K562 (cell line): ENCODE data around the gene ZDHHC22. TPM values are rescaled to one million over a fixed set of nuclear protein-coding genes. Genes with fewer than 3 reads are reported as not detected.
A peak's percentile ranks its signal among the peaks of the same experiment; 100 is the strongest.

Experiments used
- ATAC-seq: fragments of 200-7000 bp; cut with Tn5 transposase; 3 replicates; pipeline ENCODE4 v1.9.1; 2020; ENCODE audit warnings: moderate library complexity
- BruUV-seq: library from RNA; stranded (reverse); fragments of 400-500 nt; replicated peaks from 2 replicates; lab custom pipeline; 2021; lab: Mats Ljungman, UMichigan
- CTCF ChIA-PET: fragments of 300-600 bp; formaldehyde crosslinking; extraction: SDS; loops from one replicate; lab custom pipeline; 2021; ENCODE audit warnings: low intra/inter-chr PET ratio; lab: Yijun Ruan, JAX
- POLR2A ChIA-PET: fragments of 300-600, 350-650 bp; sonication (Branson Sonifier 250); formaldehyde crosslinking; extraction: SDS; loops from one replicate; lab custom pipeline; 2021; ENCODE audit warnings: antibody characterized with exemption, inconsistent platforms; lab: Yijun Ruan, JAX
- DNase-seq, 4 experiments: peaks; one replicate each; pipeline versions ENCODE4 v3.0.0 to v3.0.0-alpha.2; 2011 to 2018; ENCODE audit warnings: low spot score in 3 of 4, mixed read lengths in 3 of 4; ENCODE audit errors: extremely low read depth in 1 of 4
- FAIRE-seq: peaks from 2 replicates; lab custom pipeline; 2011; peaks lifted over from hg19 to GRCh38; lab: Jason Lieb, UNC
- H2AFZ ChIP-seq: 2 replicates; pipeline ENCODE4 v1.6.0; 2011; ENCODE audit warnings: low read depth, low read length, control low read depth, inconsistent platforms
- H3K27ac ChIP-seq: fragments of 200-600 bp; 3 replicates; pipeline ENCODE4 v1.8.0; 2011; ENCODE audit warnings: low read depth, mild to moderate bottlenecking, control low read depth, inconsistent platforms, low read length, moderate library complexity, mixed read lengths; ENCODE audit errors: extremely low read depth
- H3K27me3 ChIP-seq, 2 experiments: fragments of 300-600 bp in 1 of 2; 2 replicates in 1 of 2; 3 replicates in 1 of 2; pipeline versions ENCODE4 v1.6.0 to v1.8.0; 2011; ENCODE audit warnings: inconsistent platforms in 2 of 2, low read length in 2 of 2, mild to moderate bottlenecking in 1 of 2, mixed read lengths in 1 of 2, moderate library complexity in 1 of 2; ENCODE audit not compliant: control insufficient read depth in 2 of 2, insufficient read depth in 2 of 2
- H3K36me3 ChIP-seq: fragments of 300-600 bp; 3 replicates; pipeline ENCODE4 v1.8.0; 2011; ENCODE audit warnings: mild to moderate bottlenecking, low read length, inconsistent platforms; ENCODE audit not compliant: control insufficient read depth, insufficient read depth
- H3K4me1 ChIP-seq, 2 experiments: fragments of 200-600 bp in 1 of 2; replicated peaks in 1 of 2; 2 replicates in 1 of 2; 3 replicates in 1 of 2; pipeline versions ENCODE4 v1.5.1 to v1.8.0; 2011; ENCODE audit warnings: inconsistent platforms in 2 of 2, low read length in 2 of 2, mild to moderate bottlenecking in 1 of 2, mixed read lengths in 1 of 2, moderate library complexity in 1 of 2; ENCODE audit not compliant: control insufficient read depth in 2 of 2, insufficient read depth in 2 of 2
- H3K4me2 ChIP-seq: 2 replicates; pipeline ENCODE4 v1.6.1; 2011; ENCODE audit warnings: low read length, control low read depth, inconsistent platforms, mixed read lengths; ENCODE audit not compliant: insufficient read depth
- H3K4me3 ChIP-seq: fragments of 200-600 bp; sonication (generic), shearing (Covaris generic); 2 replicates; pipeline ENCODE4 v1.5.1; 2016; ENCODE audit warnings: control low read depth, inconsistent platforms
- H3K79me2 ChIP-seq: fragments of 200-600 bp; 3 replicates; pipeline ENCODE4 v1.8.0; 2011; ENCODE audit warnings: low read length, inconsistent platforms; ENCODE audit not compliant: control insufficient read depth, insufficient read depth
- H3K9ac ChIP-seq, 2 experiments: 2 replicates each; pipeline versions ENCODE4 v1.6.0 to v1.6.1; 2011; ENCODE audit warnings: low read depth in 2 of 2, low read length in 2 of 2, control low read depth in 1 of 2, inconsistent platforms in 1 of 2, mild to moderate bottlenecking in 1 of 2, mixed read lengths in 1 of 2; ENCODE audit not compliant: insufficient read depth in 1 of 2
- H3K9me1 ChIP-seq: one replicate; pipeline ENCODE4 v1.6.0; 2011; ENCODE audit warnings: inconsistent platforms, mild to moderate bottlenecking, low read length, moderate library complexity; ENCODE audit not compliant: control insufficient read depth, insufficient read depth
- H3K9me3 ChIP-seq: replicated peaks from 2 replicates; pipeline ENCODE4 v1.5.1; 2011; ENCODE audit warnings: low read depth, low read length, inconsistent platforms; ENCODE audit not compliant: control insufficient read depth, insufficient read depth
- H4K20me1 ChIP-seq: replicated peaks from 2 replicates; pipeline ENCODE4 v1.6.1; 2011; ENCODE audit warnings: low read length, inconsistent platforms, mixed read lengths; ENCODE audit not compliant: control insufficient read depth, insufficient read depth
- BDP1 ChIP-seq: IDR thresholded peaks from 3 replicates; pipeline ENCODE4 v1.6.1; 2011; ENCODE audit not compliant: insufficient read length, insufficient read depth
- HNRNPUL1 ChIP-seq: fragments of 200-400 bp; formaldehyde crosslinking; IDR thresholded peaks from 2 replicates; pipeline ENCODE4 v1.6.1; 2017; ENCODE audit warnings: low read length
- MTF1 ChIP-seq: fragments of 250-450 bp; sonication (Bioruptor Pico); IDR thresholded peaks from 2 replicates; pipeline ENCODE4 v1.9.0; 2021; ENCODE audit warnings: moderate library complexity, mild to moderate bottlenecking, inconsistent platforms, borderline replicate concordance
- NFE2 ChIP-seq: IDR thresholded peaks from 2 replicates; pipeline ENCODE4 v1.6.1; 2014; ENCODE audit warnings: antibody characterized with exemption, low read depth
- RAD21 ChIP-seq, 2 experiments: fragments of 250-450 bp in 1 of 2; fragments of 450-650 bp in 1 of 2; sonication (Bioruptor Pico) in 1 of 2; formaldehyde crosslinking in 1 of 2; IDR thresholded peaks in 1 of 2; conservative IDR thresholded peaks in 1 of 2; 2 replicates each; pipeline versions ENCODE4 v1.4.0 to v1.8.0; 2020 to 2022; ENCODE audit warnings: mild to moderate bottlenecking in 2 of 2, moderate library complexity in 1 of 2
- ZBTB2 ChIP-seq: fragments of 450-650 bp; IDR thresholded peaks from 2 replicates; pipeline ENCODE4 v1.6.1; 2016; ENCODE audit warnings: antibody characterized with exemption
- ZNF318 ChIP-seq, 2 experiments: fragments of 450-650 bp; IDR thresholded peaks; 2 replicates each; pipeline ENCODE4 v1.6.1; 2016; ENCODE audit warnings: mild to moderate bottlenecking in 2 of 2, borderline replicate concordance in 1 of 2, low read depth in 1 of 2, moderate library complexity in 1 of 2
- WGBS: fragments of 100-300 bp; shearing (Covaris generic); methylation state at CpG from one replicate; pipeline ENCODE4 v1.1.6; 2016; ENCODE audit warnings: low coverage, mixed read lengths; ENCODE audit not compliant: insufficient coverage; ENCODE audit errors: missing lambda C conversion rate; 5-methylcytosine and 5-hydroxymethylcytosine counted together
- in situ Hi-C: fragments of 300-500 bp; cut with MboI; formaldehyde crosslinking; loops from 4 replicates; pipeline ENCODE4 v1.15.0; 2018; ENCODE audit warnings: inconsistent platforms, mixed read lengths
- intact Hi-C: fragments of 100-400 bp; cut with micrococcal nuclease; formaldehyde crosslinking; loops from 2 replicates; pipeline ENCODE4 v1.14.2; 2022
- polyA plus RNA-seq, 8 experiments: library from polyadenylated mRNA; depleted of rRNA in 4 of 8; stranded (reverse) in 5 of 8; unstranded in 3 of 8; fragments of >200 nt; fragmentation: Nextera tagmentation in 2 of 8; fragmentation: Illumina TruSeq in 1 of 8; extraction: Ambion mirVana in 2 of 8; extraction: Trizol in 1 of 8; gene quantifications; 2 replicates each; pipeline versions ENCODE4 v1.2.1 to v1.2.3, GENCODE V29; 2011 to 2014; ENCODE audit warnings: inconsistent platforms in 1 of 8, missing spikeins in 1 of 8
- total RNA-seq, 7 experiments: library from RNA; depleted of rRNA in 6 of 7; stranded (reverse); fragments of >200 nt in 6 of 7; fragmentation: Illumina TruSeq in 2 of 7; extraction: Trizol in 2 of 7; gene quantifications; 2 replicates each; pipeline versions ENCODE4 v1.2.1 to v1.2.3, GENCODE V29; 2011 to 2021; ENCODE audit warnings: low replicate concordance in 1 of 7
- TF ChIP-seq, protein P1 (sequence below): sonication (generic); formaldehyde crosslinking; IDR thresholded peaks from 2 replicates; pipeline ENCODE4 v1.8.0; 2022; ENCODE audit warnings: missing genetic modification reagents, mild to moderate bottlenecking, borderline replicate concordance

Gene ZDHHC22
- total and polyA plus RNA-seq, 9 of the 15 experiments (the other 6 are each of a cell fraction or from before 2014, with no cell fraction given), result not detected

GRCh38 chr14:77139540-77140358 is 1.8 kb downstream of the ZDHHC22 start (continued):
- TF ChIP-seq RAD21 (CRISPR knock-in tag; conservative IDR thresholded peaks at IDR 0.05 in 1 of 2, IDR thresholded peaks at IDR 0.05 in 1 of 2) (peak; percentile 13 to 52; a peak in 2 of 4 replicates), HNRNPUL1 (no peak), NFE2 (no peak)
- TF ChIP-seq, protein P1, sequence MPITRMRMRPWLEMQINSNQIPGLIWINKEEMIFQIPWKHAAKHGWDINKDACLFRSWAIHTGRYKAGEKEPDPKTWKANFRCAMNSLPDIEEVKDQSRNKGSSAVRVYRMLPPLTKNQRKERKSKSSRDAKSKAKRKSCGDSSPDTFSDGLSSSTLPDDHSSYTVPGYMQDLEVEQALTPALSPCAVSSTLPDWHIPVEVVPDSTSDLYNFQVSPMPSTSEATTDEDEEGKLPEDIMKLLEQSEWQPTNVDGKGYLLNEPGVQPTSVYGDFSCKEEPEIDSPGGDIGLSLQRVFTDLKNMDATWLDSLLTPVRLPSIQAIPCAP, result no peak

- DNase-seq, result no peak
- no peaks in the 10 kb centered on the region for H3K9me1 ChIP-seq
- intact Hi-C loops, result no loop called here
- FAIRE-seq, result no peak
- H2AFZ ChIP-seq, result no peak overlapping the region
- peaks cover 0 to 24% of the 10 kb centered on the region in 2 experiments; a peak in 2 of 5 replicates for H3K4me1 ChIP-seq
- ChIA-PET POLR2A (no interaction called here), CTCF (interaction anchor here (0.7 kb wide), 1 partner anchor 265 kb away, joined by 3 read pairs; no protein-coding TSS in a partner anchor)
- no peak overlapping the region for H3K27ac ChIP-seq
- no TSS peak for BruUV-seq
- ATAC-seq, result no peak
- in situ Hi-C loops, result no loop called here
- H3K9me3 ChIP-seq, result no peaks in the 10 kb centered on the region
- H3K9ac ChIP-seq, result no peak overlapping the region
- no peaks in the 10 kb centered on the region for H3K36me3 ChIP-seq
- H3K79me2 ChIP-seq, result no peaks in the 10 kb centered on the region
- no peak overlapping the region for H3K4me3 ChIP-seq
- WGBS, result 18% methylated on average over 11 of the region's 15 CpGs
- no peak overlapping the region for H3K4me2 ChIP-seq
- H3K27me3 ChIP-seq, result peaks cover 20 to 48% of the 10 kb centered on the region in 2 experiments
- H4K20me1 ChIP-seq, result peaks cover 6% of the 10 kb centered on the region; the same call in 1 of the 2 replicates
- no peak for TF ChIP-seq BDP1
- no peak for TF ChIP-seq ZNF318 (IDR thresholded peaks at IDR 0.05; ENCODE audit: borderline replicate concordance in 1 of 2, low read depth in 1 of 2)
- no peak for TF ChIP-seq MTF1 (CRISPR knock-in tag)
- no peak for TF ChIP-seq ZBTB2
Observed at GRCh38 chr14:77139022-77139421, 2.6 kb downstream of the ZDHHC22 start.
